GM13977 (cell line): ENCODE data around the gene ISL2.
A peak's percentile ranks its signal among the peaks of the same experiment; 100 is the strongest.

ENCODE experiments used
- DNase-seq: peaks from one replicate; pipeline ENCODE4 v3.0.0; 2012; ENCODE audit warnings: low spot score
- CTCF ChIP-seq: IDR thresholded peaks from 2 replicates; pipeline ENCODE4 v1.5.1; 2012; ENCODE audit warnings: mild to moderate bottlenecking, control low read depth; ENCODE audit not compliant: insufficient read depth; ENCODE audit errors: extremely low read depth, missing control alignments
- in situ Hi-C: fragments of 300-500 bp; cut with MboI; formaldehyde crosslinking; loops from one replicate; pipeline ENCODE4 v1.12.0; 2022; ENCODE audit warnings: low sequenced_read_pairs, low pct_unique_long_range_greater_than_20kb, mixed read lengths, inconsistent platforms; ENCODE audit not compliant: unreplicated experiment

ISL2 gene

GRCh38 chr15:76339305-76340197 is 3.0 kb downstream of the ISL2 start:
- peak; percentile 58 for DNase-seq
- in situ Hi-C loops: no loop called here
- no peak for TF ChIP-seq CTCF

GRCh38 chr15:76340198-76340802 is 3.7 kb downstream of the ISL2 start:
- in situ Hi-C loops: no loop called here
- no peak for TF ChIP-seq CTCF
- DNase-seq: peak; percentile 72

GRCh38 chr15:76340803-76341365 is 4.3 kb downstream of the ISL2 start:
- peak; percentile 47 for TF ChIP-seq CTCF
- peak; percentile 72 for DNase-seq
- in situ Hi-C loops: no loop called here

DNA sequence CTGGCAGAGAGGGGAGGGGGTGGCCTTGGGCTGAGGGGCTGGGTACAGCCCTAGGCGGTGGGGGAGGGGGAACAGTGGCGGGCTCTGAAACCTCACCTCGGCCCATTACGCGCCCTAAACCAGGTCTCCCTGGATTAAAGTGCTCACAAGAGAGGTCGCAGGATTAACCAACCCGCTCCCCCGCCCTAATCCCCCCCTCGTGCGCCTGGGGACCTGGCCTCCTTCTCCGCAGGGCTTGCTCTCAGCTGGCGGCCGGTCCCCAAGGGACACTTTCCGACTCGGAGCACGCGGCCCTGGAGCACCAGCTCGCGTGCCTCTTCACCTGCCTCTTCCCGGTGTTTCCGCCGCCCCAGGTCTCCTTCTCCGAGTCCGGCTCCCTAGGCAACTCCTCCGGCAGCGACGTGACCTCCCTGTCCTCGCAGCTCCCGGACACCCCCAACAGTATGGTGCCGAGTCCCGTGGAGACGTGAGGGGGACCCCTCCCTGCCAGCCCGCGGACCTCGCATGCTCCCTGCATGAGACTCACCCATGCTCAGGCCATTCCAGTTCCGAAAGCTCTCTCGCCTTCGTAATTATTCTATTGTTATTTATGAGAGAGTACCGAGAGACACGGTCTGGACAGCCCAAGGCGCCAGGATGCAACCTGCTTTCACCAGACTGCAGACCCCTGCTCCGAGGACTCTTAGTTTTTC is 4.9 kb downstream of the ISL2 start:
- peak; percentile 34 for DNase-seq
- in situ Hi-C loops: no loop called here
- TF ChIP-seq CTCF: no peak

DNA sequence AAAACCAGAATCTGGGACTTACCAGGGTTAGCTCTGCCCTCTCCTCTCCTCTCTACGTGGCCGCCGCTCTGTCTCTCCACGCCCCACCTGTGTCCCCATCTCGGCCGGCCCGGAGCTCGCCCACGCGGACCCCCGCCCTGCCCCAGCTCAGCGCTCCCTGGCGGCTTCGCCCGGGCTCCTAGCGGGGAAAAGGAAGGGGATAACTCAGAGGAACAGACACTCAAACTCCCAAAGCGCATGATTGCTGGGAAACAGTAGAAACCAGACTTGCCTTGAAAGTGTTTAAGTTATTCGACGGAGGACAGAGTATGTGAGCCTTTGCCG is 5.4 kb downstream of the ISL2 start:
- TF ChIP-seq CTCF: no peak
- in situ Hi-C loops: no loop called here
- DNase-seq: peak; percentile 30

GRCh38 chr15:76342382-76343201 is 6.0 kb downstream of the ISL2 start:
- TF ChIP-seq CTCF: no peak
- peak; percentile 61 for DNase-seq
- in situ Hi-C loops: no loop called here
